H9 (cell line): ENCODE data around the gene RRP9. TPM values are rescaled to one million over a fixed set of nuclear protein-coding genes. Genes with fewer than 3 reads are reported as not detected.

ENCODE experiments used
- DNase-seq: peaks from one replicate; pipeline ENCODE4 v3.0.0-alpha.2; 2017
- H2AFZ ChIP-seq: one replicate; pipeline ENCODE4 v1.6.1; 2013; ENCODE audit warnings: mild to moderate bottlenecking, low read length, control low read depth, moderate library complexity
- H2AK5ac ChIP-seq: 2 replicates; pipeline ENCODE4 v1.6.1; 2013; ENCODE audit warnings: low read length, control low read depth, mixed read lengths; ENCODE audit not compliant: insufficient read length
- H2BK120ac ChIP-seq: one replicate; pipeline ENCODE4 v1.6.1; 2013; ENCODE audit warnings: low read depth, mild to moderate bottlenecking, low read length, control low read depth, inconsistent platforms; ENCODE audit not compliant: poor library complexity, severe bottlenecking
- H2BK12ac ChIP-seq: 2 replicates; pipeline ENCODE4 v1.6.1; 2013; ENCODE audit warnings: low read length, control low read depth, mixed read lengths, low read depth; ENCODE audit not compliant: insufficient read length
- H2BK15ac ChIP-seq: 2 replicates; pipeline ENCODE4 v1.6.1; 2013; ENCODE audit warnings: low read depth, low read length, control low read depth
- H2BK20ac ChIP-seq: one replicate; pipeline ENCODE4 v1.6.1; 2013; ENCODE audit warnings: low read depth, mild to moderate bottlenecking, low read length, control low read depth, inconsistent platforms; ENCODE audit not compliant: poor library complexity, severe bottlenecking
- H2BK5ac ChIP-seq: 2 replicates; pipeline ENCODE4 v1.6.1; 2013; ENCODE audit warnings: low read length, control low read depth, mixed read lengths; ENCODE audit not compliant: insufficient read length
- H3K14ac ChIP-seq: 2 replicates; pipeline ENCODE4 v1.6.1; 2013; ENCODE audit warnings: low read length, control low read depth; ENCODE audit not compliant: insufficient read depth
- H3K18ac ChIP-seq: 2 replicates; pipeline ENCODE4 v1.6.1; 2013; ENCODE audit warnings: low read depth, mild to moderate bottlenecking, mixed read lengths, low read length, control low read depth; ENCODE audit not compliant: insufficient read length
- H3K23ac ChIP-seq: 2 replicates; pipeline ENCODE4 v1.6.1; 2013; ENCODE audit warnings: low read length, control low read depth, mixed read lengths, low read depth; ENCODE audit not compliant: insufficient read length
- H3K23me2 ChIP-seq: 2 replicates; pipeline ENCODE4 v1.6.1; 2013; ENCODE audit warnings: low read depth, mild to moderate bottlenecking, mixed read lengths, low read length, control low read depth; ENCODE audit not compliant: insufficient read length, poor library complexity, severe bottlenecking
- H3K27ac ChIP-seq: 2 replicates; pipeline ENCODE4 v1.5.1; 2013; ENCODE audit warnings: low read length, control low read depth, mixed read lengths, low read depth; ENCODE audit not compliant: insufficient read length
- H3K27me3 ChIP-seq: 2 replicates; pipeline ENCODE4 v1.6.1; 2013; ENCODE audit warnings: low read length, control low read depth, inconsistent platforms; ENCODE audit not compliant: insufficient read depth
- H3K4ac ChIP-seq: 2 replicates; pipeline ENCODE4 v1.6.1; 2013; ENCODE audit warnings: low read depth, mild to moderate bottlenecking, control low read depth, inconsistent platforms, low read length, moderate library complexity
- H3K4me1 ChIP-seq: 2 replicates; pipeline ENCODE4 v1.6.1; 2013; ENCODE audit warnings: low read length, control low read depth, inconsistent platforms; ENCODE audit not compliant: insufficient read depth
- H3K4me2 ChIP-seq: 2 replicates; pipeline ENCODE4 v1.6.1; 2013; ENCODE audit warnings: low read length, control low read depth, mixed read lengths; ENCODE audit not compliant: insufficient read length, insufficient read depth
- H3K56ac ChIP-seq: 2 replicates; pipeline ENCODE4 v1.6.1; 2013; ENCODE audit warnings: low read depth, mild to moderate bottlenecking, mixed read lengths, low read length, control low read depth; ENCODE audit not compliant: insufficient read length
- H3K79me1 ChIP-seq: 2 replicates; pipeline ENCODE4 v1.6.1; 2013; ENCODE audit warnings: low read depth, mild to moderate bottlenecking, moderate library complexity, low read length, control low read depth, inconsistent platforms; ENCODE audit not compliant: insufficient read depth, poor library complexity, severe bottlenecking
- H3K79me2 ChIP-seq: 2 replicates; pipeline ENCODE4 v1.6.1; 2013; ENCODE audit warnings: low read length, control low read depth, inconsistent platforms; ENCODE audit not compliant: insufficient read depth
- H3K9ac ChIP-seq: 2 replicates; pipeline ENCODE4 v1.6.1; 2013; ENCODE audit warnings: low read length, control low read depth, mixed read lengths; ENCODE audit not compliant: insufficient read length; ENCODE audit errors: extremely low read depth
- H3K9me3 ChIP-seq: one replicate; pipeline ENCODE4 v1.6.1; 2013; ENCODE audit warnings: low read depth, low read length, inconsistent platforms; ENCODE audit not compliant: control insufficient read depth
- H3T11ph ChIP-seq: one replicate; pipeline ENCODE4 v1.6.1; 2013; ENCODE audit warnings: mild to moderate bottlenecking, low read length, control low read depth, inconsistent platforms
- H4K20me1 ChIP-seq: one replicate; pipeline ENCODE4 v1.6.1; 2013; ENCODE audit not compliant: control insufficient read depth, insufficient read length, insufficient read depth
- H4K5ac ChIP-seq: 2 replicates; pipeline ENCODE4 v1.6.1; 2013; ENCODE audit warnings: low read depth, mild to moderate bottlenecking, mixed read lengths, low read length, control low read depth; ENCODE audit not compliant: insufficient read length
- H4K8ac ChIP-seq: replicated peaks from 2 replicates; pipeline ENCODE4 v1.6.1; 2013; ENCODE audit warnings: low read length, control low read depth, mixed read lengths, low read depth; ENCODE audit not compliant: insufficient read length
- H4K91ac ChIP-seq: 2 replicates; pipeline ENCODE4 v1.6.1; 2013; ENCODE audit warnings: low read depth, mild to moderate bottlenecking, moderate library complexity, mixed read lengths, low read length, control low read depth; ENCODE audit not compliant: insufficient read length
- H3K27ac Mint-ChIP-seq, 3 experiments: 2 replicates in 2 of 3; 3 replicates in 1 of 3; pipeline ENCODE4 v1.8.0; 2020 to 2021; ENCODE audit warnings: mixed read lengths in 3 of 3, mild to moderate bottlenecking in 1 of 3, moderate library complexity in 1 of 3
- H3K27me3 Mint-ChIP-seq: 2 replicates; pipeline ENCODE4 v1.8.0; 2021; ENCODE audit warnings: low read depth, mild to moderate bottlenecking, moderate library complexity, mixed read lengths
- H3K36me3 Mint-ChIP-seq, 3 experiments: 2 replicates in 2 of 3; 3 replicates in 1 of 3; pipeline ENCODE4 v1.8.0; 2020 to 2021; ENCODE audit warnings: low read depth in 3 of 3, mixed read lengths in 3 of 3; ENCODE audit not compliant: insufficient read depth in 1 of 3
- H3K4me1 Mint-ChIP-seq, 2 experiments: 2 replicates each; pipeline ENCODE4 v1.8.0; 2020; ENCODE audit warnings: mixed read lengths in 2 of 2
- H3K4me3 Mint-ChIP-seq, 2 experiments: 2 replicates in 1 of 2; 3 replicates in 1 of 2; pipeline ENCODE4 v1.8.0; 2020 to 2021; ENCODE audit warnings: mild to moderate bottlenecking in 2 of 2, mixed read lengths in 2 of 2, moderate library complexity in 1 of 2
- H3K9me3 Mint-ChIP-seq, 2 experiments: 2 replicates in 1 of 2; 3 replicates in 1 of 2; pipeline ENCODE4 v1.8.0; 2020; ENCODE audit warnings: mild to moderate bottlenecking in 2 of 2, mixed read lengths in 2 of 2, moderate library complexity in 1 of 2
- WGBS: extraction: QIAGEN DNeasy Blood & Tissue Kit; methylation state at CpG from one replicate; pipeline ENCODE4 v1.1.7; 2013; ENCODE audit warnings: missing lambda C conversion rate, low lambda C conversion rate, mixed read lengths; ENCODE audit not compliant: insufficient read length; ENCODE audit errors: extremely low coverage; 5-methylcytosine and 5-hydroxymethylcytosine counted together
- total RNA-seq: library from RNA; stranded (reverse); gene quantifications from 2 replicates; pipeline ENCODE4 v1.2.1, GENCODE V29; 2021
- TF ChIP-seq, protein P1 (sequence below): fragments of 200-600 bp; sonication (generic); conservative IDR thresholded peaks from 3 replicates; pipeline ENCODE4 v1.8.0; 2021; ENCODE audit warnings: antibody characterized with exemption, mild to moderate bottlenecking

Gene RRP9
- total RNA-seq, 1 experiment from 2014 or later = 64.0 TPM

GRCh38 chr3:51977446-51978142 lies 35.9 kb upstream of the RRP9 start:
- H3K4me3 Mint-ChIP-seq = no peak overlapping the region
- H4K91ac ChIP-seq = no peak overlapping the region
- peaks cover 9% of the 10 kb centered on the region; the same call in 1 of the 2 replicates for H3K4me1 ChIP-seq
- TF ChIP-seq, protein P1, sequence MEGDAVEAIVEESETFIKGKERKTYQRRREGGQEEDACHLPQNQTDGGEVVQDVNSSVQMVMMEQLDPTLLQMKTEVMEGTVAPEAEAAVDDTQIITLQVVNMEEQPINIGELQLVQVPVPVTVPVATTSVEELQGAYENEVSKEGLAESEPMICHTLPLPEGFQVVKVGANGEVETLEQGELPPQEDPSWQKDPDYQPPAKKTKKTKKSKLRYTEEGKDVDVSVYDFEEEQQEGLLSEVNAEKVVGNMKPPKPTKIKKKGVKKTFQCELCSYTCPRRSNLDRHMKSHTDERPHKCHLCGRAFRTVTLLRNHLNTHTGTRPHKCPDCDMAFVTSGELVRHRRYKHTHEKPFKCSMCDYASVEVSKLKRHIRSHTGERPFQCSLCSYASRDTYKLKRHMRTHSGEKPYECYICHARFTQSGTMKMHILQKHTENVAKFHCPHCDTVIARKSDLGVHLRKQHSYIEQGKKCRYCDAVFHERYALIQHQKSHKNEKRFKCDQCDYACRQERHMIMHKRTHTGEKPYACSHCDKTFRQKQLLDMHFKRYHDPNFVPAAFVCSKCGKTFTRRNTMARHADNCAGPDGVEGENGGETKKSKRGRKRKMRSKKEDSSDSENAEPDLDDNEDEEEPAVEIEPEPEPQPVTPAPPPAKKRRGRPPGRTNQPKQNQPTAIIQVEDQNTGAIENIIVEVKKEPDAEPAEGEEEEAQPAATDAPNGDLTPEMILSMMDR = no peak
- H3K56ac ChIP-seq = no peak overlapping the region
- no peak for DNase-seq
- no peak overlapping the region for H3K23ac ChIP-seq
- H3K27ac ChIP-seq = no peak overlapping the region
- H3K4me1 Mint-ChIP-seq = peaks cover 18 to 27% of the 10 kb centered on the region in 2 experiments
- no peaks in the 10 kb centered on the region for H3K79me2 ChIP-seq
- H2BK120ac ChIP-seq = no peak overlapping the region
- no peak overlapping the region for H4K5ac ChIP-seq
- no peak overlapping the region for H3K4ac ChIP-seq
- peaks cover 0 to 2% (median 0%) of the 10 kb centered on the region in 3 experiments; a peak in 3 of 7 replicates for H3K36me3 Mint-ChIP-seq
- H3K18ac ChIP-seq = no peak overlapping the region
- no peaks in the 10 kb centered on the region for H3K9me3 ChIP-seq
- H3K27me3 ChIP-seq = peaks cover 7% of the 10 kb centered on the region; the same call in 1 of the 2 replicates
- no peak overlapping the region for H2BK20ac ChIP-seq
- peaks cover 14% of the 10 kb centered on the region for H3K23me2 ChIP-seq
- no peak overlapping the region for H3K27ac Mint-ChIP-seq
- H3K79me1 ChIP-seq = no peaks in the 10 kb centered on the region
- WGBS = no CpG with 5 or more reads among the region's 9 CpGs
- no peak overlapping the region for H2AFZ ChIP-seq
- H3K4me2 ChIP-seq = no peak overlapping the region
- no peak overlapping the region for H3T11ph ChIP-seq
- H3K9ac ChIP-seq = no peak overlapping the region
- H3K14ac ChIP-seq = no peak overlapping the region
- no peak overlapping the region for H4K8ac ChIP-seq
- peaks cover 0 to 2% of the 10 kb centered on the region in 2 experiments; a peak in 1 of 5 replicates for H3K9me3 Mint-ChIP-seq
- peaks cover 34% of the 10 kb centered on the region for H3K27me3 Mint-ChIP-seq
- H2BK12ac ChIP-seq = no peak overlapping the region
- H2BK5ac ChIP-seq = no peak overlapping the region
- no peak overlapping the region for H2AK5ac ChIP-seq
- H4K20me1 ChIP-seq = peaks cover 3% of the 10 kb centered on the region
- H2BK15ac ChIP-seq = no peak overlapping the region
